T-helper 17 cell (primary cell): Measurements from ENCODE around the gene GRXCR2. TPM values are rescaled to one million over a fixed set of nuclear protein-coding genes. Genes with fewer than 3 reads are reported as not detected.
"Not testable (repeated sequence)": the region's sequence is repeated elsewhere in the genome, so short reads cannot be mapped to it uniquely, and the experiment has no call there.

Experiments used
- ATAC-seq: fragments of 150-1000 bp; cut with Tn5 transposase; 2 replicates; pipeline ENCODE4 v1.10.0; 2021; ENCODE audit warnings: mild to moderate bottlenecking, moderate library complexity
- DNase-seq, 3 donors: peaks; one replicate each; pipeline versions ENCODE4 v3.0.0 to v3.0.0-alpha.2; 2020 to 2021
- H3K9me3 ChIP-seq: one replicate; pipeline ENCODE4 v1.7.0; 2013; ENCODE audit warnings: low read length, mild to moderate bottlenecking; ENCODE audit not compliant: control insufficient read depth, poor library complexity, severe bottlenecking
- H3K27ac Mint-ChIP-seq: one replicate; pipeline ENCODE4 v1.8.0; 2022; ENCODE audit warnings: mild to moderate bottlenecking, moderate library complexity, mixed read lengths
- H3K27me3 Mint-ChIP-seq: one replicate; pipeline ENCODE4 v1.8.0; 2022; ENCODE audit warnings: mixed read lengths
- H3K36me3 Mint-ChIP-seq: one replicate; pipeline ENCODE4 v1.8.0; 2022; ENCODE audit warnings: low read depth, mixed read lengths
- H3K4me1 Mint-ChIP-seq: one replicate; pipeline ENCODE4 v1.8.0; 2022; ENCODE audit warnings: mild to moderate bottlenecking, mixed read lengths
- H3K4me3 Mint-ChIP-seq: one replicate; pipeline ENCODE4 v1.8.0; 2022; ENCODE audit warnings: mild to moderate bottlenecking, moderate library complexity, mixed read lengths
- total RNA-seq, 4 donors: library from RNA in 2 of 4; stranded (reverse) in 2 of 4; gene quantifications; one replicate each; pipeline ENCODE4 v1.2.3 and lab custom pipeline; 2022 to 2026

The GRXCR2 gene
- total RNA-seq, 2 donors from 2014 or later, result not detected

- not testable (repeated sequence) for H3K36me3 Mint-ChIP-seq, H3K4me1 Mint-ChIP-seq, H3K9me3 ChIP-seq, ATAC-seq, H3K4me3 Mint-ChIP-seq, DNase-seq, H3K27ac Mint-ChIP-seq
- peaks cover 46% of the 10 kb centered on the region for H3K27me3 Mint-ChIP-seq
Measured at GRCh38 chr5:145864432-145864831, 8.4 kb downstream of the GRXCR2 start.

GRCh38 chr5:145863003-145863402, 9.8 kb downstream of the GRXCR2 start:
- Mint-ChIP-seq H3K4me1 (no peaks in the 10 kb centered on the region), H3K36me3 (peaks cover 6% of the 10 kb centered on the region), H3K27me3 (peaks cover 49% of the 10 kb centered on the region), H3K27ac (no peak overlapping the region), H3K4me3 (no peak overlapping the region)
- ATAC-seq (no peak), DNase-seq (no peak)
- no peaks in the 10 kb centered on the region for H3K9me3 ChIP-seq

DNA sequence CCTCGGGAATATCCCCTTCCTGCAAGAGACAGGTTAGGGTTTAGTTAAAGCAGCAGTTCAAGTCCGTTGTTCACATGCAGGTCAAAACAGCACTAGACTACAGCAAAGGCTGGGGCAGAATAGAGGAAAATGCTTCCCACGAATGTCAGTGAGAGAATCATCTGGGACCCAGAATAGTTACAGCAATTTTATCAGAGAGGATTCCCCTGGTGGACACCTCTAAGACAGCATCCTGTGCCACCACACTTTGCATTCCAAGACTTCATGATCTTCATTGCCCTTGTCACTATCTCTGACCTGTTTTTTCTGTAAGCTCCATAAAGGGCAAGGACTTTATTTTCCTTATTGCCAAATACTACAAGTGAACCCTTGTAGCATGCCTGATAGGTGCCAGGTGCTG, 12.9 kb downstream of the GRXCR2 start:
- H3K27me3 Mint-ChIP-seq, result peaks cover 62% of the 10 kb centered on the region
- ATAC-seq, result no peak
- H3K4me1 Mint-ChIP-seq, result peaks cover 3% of the 10 kb centered on the region
- no peak overlapping the region for H3K4me3 Mint-ChIP-seq
- DNase-seq, result no peak
- no peaks in the 10 kb centered on the region for H3K9me3 ChIP-seq
- H3K27ac Mint-ChIP-seq, result no peak overlapping the region
- peaks cover 6% of the 10 kb centered on the region for H3K36me3 Mint-ChIP-seq

DNA sequence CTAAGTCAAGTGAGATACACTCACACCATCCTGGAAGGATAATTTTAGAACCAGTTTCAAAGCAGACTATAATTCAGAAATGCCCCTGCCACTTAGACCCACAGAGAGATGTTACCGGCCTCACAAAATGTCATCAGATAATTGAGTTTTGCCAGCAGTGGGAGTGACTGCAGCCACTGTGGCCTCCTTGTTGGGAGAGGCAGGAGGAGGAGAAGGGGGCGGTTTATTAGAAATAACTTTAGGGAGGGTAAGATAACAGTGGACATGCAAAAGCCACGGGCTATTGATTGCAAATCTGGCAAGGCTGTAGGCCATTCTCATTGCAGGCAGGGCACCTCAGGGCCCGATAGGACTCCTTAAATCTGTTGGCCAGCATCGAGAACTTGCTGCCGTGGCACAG, 13.4 kb downstream of the GRXCR2 start:
- Mint-ChIP-seq H3K36me3 (peaks cover 6% of the 10 kb centered on the region), H3K4me1 (peaks cover 3% of the 10 kb centered on the region), H3K27ac (no peak overlapping the region), H3K27me3 (peaks cover 62% of the 10 kb centered on the region), H3K4me3 (no peak overlapping the region)
- no peak for ATAC-seq
- no peaks in the 10 kb centered on the region for H3K9me3 ChIP-seq
- DNase-seq, result no peak

GRCh38 chr5:145858959-145859358, 13.9 kb downstream of the GRXCR2 start:
- H3K9me3 ChIP-seq, result no peaks in the 10 kb centered on the region
- peaks cover 58% of the 10 kb centered on the region for H3K27me3 Mint-ChIP-seq
- peaks cover 4% of the 10 kb centered on the region for H3K36me3 Mint-ChIP-seq
- H3K4me1 Mint-ChIP-seq, result peaks cover 3% of the 10 kb centered on the region
- DNase-seq (no peak), ATAC-seq (no peak)
- H3K4me3 Mint-ChIP-seq, result no peak overlapping the region
- H3K27ac Mint-ChIP-seq, result no peak overlapping the region

GRCh38 chr5:145856285-145856818, 16.5 kb downstream of the GRXCR2 start:
- no peaks in the 10 kb centered on the region for H3K9me3 ChIP-seq
- Mint-ChIP-seq H3K27me3 (peaks cover 44% of the 10 kb centered on the region), H3K4me1 (peaks cover 3% of the 10 kb centered on the region), H3K36me3 (peaks cover 2% of the 10 kb centered on the region), H3K27ac (no peak overlapping the region), H3K4me3 (peak overlapping the region; percentile 15)
- ATAC-seq (peak; percentile 50), DNase-seq (no peak)

GRCh38 chr5:145855763-145856267, 17.0 kb downstream of the GRXCR2 start:
- no peak for DNase-seq
- no peak overlapping the region for H3K4me3 Mint-ChIP-seq
- H3K27ac Mint-ChIP-seq, result no peak overlapping the region
- H3K9me3 ChIP-seq, result no peaks in the 10 kb centered on the region
- no peak for ATAC-seq
- H3K36me3 Mint-ChIP-seq, result no peaks in the 10 kb centered on the region
- H3K4me1 Mint-ChIP-seq, result peaks cover 3% of the 10 kb centered on the region
- peaks cover 39% of the 10 kb centered on the region for H3K27me3 Mint-ChIP-seq

DNA sequence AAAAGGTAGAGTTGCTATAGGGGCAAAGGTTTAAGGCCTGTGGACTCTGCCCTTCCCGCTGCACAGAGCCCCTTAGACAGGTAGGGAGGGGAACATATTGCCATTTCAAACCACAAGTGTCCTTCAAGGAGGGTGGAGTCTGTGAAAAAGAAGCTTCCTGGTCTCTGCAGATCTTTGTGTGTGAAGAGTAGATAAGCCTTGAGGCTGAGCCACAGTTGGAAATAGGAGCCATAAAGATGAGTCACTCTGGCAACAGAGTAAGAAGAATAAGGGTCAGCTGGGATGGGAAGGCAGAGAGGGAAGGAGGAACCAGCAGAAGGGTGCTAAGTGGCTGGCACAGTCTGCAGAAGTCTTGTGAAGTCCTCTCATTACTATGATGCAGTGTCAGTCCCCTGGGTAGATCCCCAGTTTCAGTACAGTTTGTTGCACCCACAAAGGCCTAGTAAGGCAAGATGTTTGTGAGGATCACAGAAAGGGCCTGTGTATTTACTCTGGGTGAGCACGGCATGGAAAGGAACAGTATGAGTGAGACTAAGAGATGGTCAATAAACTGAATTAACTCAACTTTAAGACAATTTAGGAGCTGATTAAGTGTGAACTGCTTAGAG, 18.1 kb downstream of the GRXCR2 start:
- no peaks in the 10 kb centered on the region for H3K36me3 Mint-ChIP-seq
- H3K4me3 Mint-ChIP-seq, result no peak overlapping the region
- H3K27ac Mint-ChIP-seq, result no peak overlapping the region
- H3K4me1 Mint-ChIP-seq, result peaks cover 3% of the 10 kb centered on the region
- H3K27me3 Mint-ChIP-seq, result peaks cover 32% of the 10 kb centered on the region
- no peak for DNase-seq
- no peaks in the 10 kb centered on the region for H3K9me3 ChIP-seq
- no peak for ATAC-seq

- peaks cover 3% of the 10 kb centered on the region for H3K4me1 Mint-ChIP-seq
- H3K36me3 Mint-ChIP-seq, result no peaks in the 10 kb centered on the region
- no peaks in the 10 kb centered on the region for H3K9me3 ChIP-seq
- no peak overlapping the region for H3K27ac Mint-ChIP-seq
- H3K27me3 Mint-ChIP-seq, result peaks cover 23% of the 10 kb centered on the region
- no peak for DNase-seq
- ATAC-seq, result no peak
- H3K4me3 Mint-ChIP-seq, result no peak overlapping the region
Measured at GRCh38 chr5:145853781-145854376, 18.9 kb downstream of the GRXCR2 start.

- H3K27me3 Mint-ChIP-seq, result peaks cover 22% of the 10 kb centered on the region
- H3K36me3 Mint-ChIP-seq, result no peaks in the 10 kb centered on the region
- no peak overlapping the region for H3K27ac Mint-ChIP-seq
- ATAC-seq (no peak), DNase-seq (no peak)
- H3K4me3 Mint-ChIP-seq, result no peak overlapping the region
- H3K4me1 Mint-ChIP-seq, result peaks cover 3% of the 10 kb centered on the region
- no peaks in the 10 kb centered on the region for H3K9me3 ChIP-seq
Measured at GRCh38 chr5:145852990-145853389, 19.8 kb downstream of the GRXCR2 start.

DNA sequence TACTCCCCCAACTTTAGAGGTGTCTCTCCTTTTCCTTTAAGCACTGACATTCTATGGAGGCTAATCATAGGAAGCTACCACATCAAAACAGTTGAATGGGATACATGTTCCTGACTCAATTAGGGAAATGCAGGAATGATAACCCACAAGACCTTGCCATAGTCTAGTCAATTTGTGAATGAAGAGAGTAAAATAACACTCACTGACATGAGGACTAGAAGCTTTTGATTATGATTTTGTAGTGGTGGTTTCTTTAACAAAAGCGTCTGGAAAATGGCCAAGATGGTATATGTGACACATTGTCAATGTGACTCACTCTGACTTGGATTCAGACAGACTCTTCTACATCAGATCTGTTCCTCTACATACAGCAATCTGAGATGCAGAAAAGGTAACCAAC, 24.0 kb downstream of the GRXCR2 start:
- DNase-seq, result no peak
- Mint-ChIP-seq H3K27ac (no peak overlapping the region), H3K27me3 (peaks cover 13% of the 10 kb centered on the region), H3K36me3 (no peaks in the 10 kb centered on the region), H3K4me3 (no peak overlapping the region), H3K4me1 (no peaks in the 10 kb centered on the region)
- H3K9me3 ChIP-seq, result no peaks in the 10 kb centered on the region
- no peak for ATAC-seq

- no peaks in the 10 kb centered on the region for H3K9me3 ChIP-seq
- Mint-ChIP-seq H3K36me3 (no peaks in the 10 kb centered on the region), H3K27ac (no peak overlapping the region), H3K4me1 (no peaks in the 10 kb centered on the region), H3K27me3 (peaks cover 19% of the 10 kb centered on the region), H3K4me3 (no peak overlapping the region)
- ATAC-seq (no peak), DNase-seq (no peak)
Measured at GRCh38 chr5:145847499-145848497, 25.0 kb downstream of the GRXCR2 start.

- H3K9me3 ChIP-seq, result no peaks in the 10 kb centered on the region
- H3K27ac Mint-ChIP-seq, result no peak overlapping the region
- ATAC-seq (no peak), DNase-seq (no peak)
- no peak overlapping the region for H3K4me3 Mint-ChIP-seq
- peaks cover 23% of the 10 kb centered on the region for H3K27me3 Mint-ChIP-seq
- H3K36me3 Mint-ChIP-seq, result no peaks in the 10 kb centered on the region
- no peaks in the 10 kb centered on the region for H3K4me1 Mint-ChIP-seq
Measured at GRCh38 chr5:145846081-145846480, 26.7 kb downstream of the GRXCR2 start.
